Measurements from ENCODE around the gene SUN1.
"Not testable (repeated sequence)": the region's sequence is repeated elsewhere in the genome, so short reads cannot be mapped to it uniquely, and the experiment has no call there.

SUN1 gene

DNA sequence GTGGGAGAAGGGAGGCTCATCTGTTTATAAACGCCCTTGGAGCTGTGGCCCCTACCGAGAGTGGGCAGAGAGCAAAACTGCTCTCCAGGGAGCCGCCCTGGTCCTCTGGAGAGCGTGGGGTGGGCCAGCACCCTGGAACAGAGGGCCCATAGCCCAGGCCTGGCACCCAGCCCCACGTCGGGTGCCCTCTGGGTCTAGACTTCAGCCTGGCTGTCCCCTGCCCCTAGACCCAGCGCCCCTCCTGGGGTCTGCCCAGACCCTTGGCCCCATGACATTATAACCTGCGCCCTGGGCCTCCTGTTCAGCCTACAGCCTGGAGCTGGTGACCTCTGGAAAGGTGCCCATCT is 68.7 kb downstream of the SUN1 start:
- no peak overlapping the region for H3K4me3 ChIP-seq (ENCODE audit: low read depth, low read length)

- H3K4me3 ChIP-seq (ENCODE audit: low read depth, low read length) = no peak overlapping the region
These were observed 69.3 kb downstream of the SUN1 start for GRCh38 chr7:901388-902154.

GRCh38 chr7:902996-903395 is 70.7 kb downstream of the SUN1 start:
- H3K4me3 ChIP-seq (ENCODE audit: low read depth, low read length) = no peak overlapping the region

GRCh38 chr7:903921-904755 is 71.9 kb downstream of the SUN1 start:
- H3K4me3 ChIP-seq (ENCODE audit: low read depth, low read length) = no peak overlapping the region

GRCh38 chr7:904847-905246 is 72.6 kb downstream of the SUN1 start:
- no peak overlapping the region for H3K4me3 ChIP-seq (ENCODE audit: low read depth, low read length)

DNA sequence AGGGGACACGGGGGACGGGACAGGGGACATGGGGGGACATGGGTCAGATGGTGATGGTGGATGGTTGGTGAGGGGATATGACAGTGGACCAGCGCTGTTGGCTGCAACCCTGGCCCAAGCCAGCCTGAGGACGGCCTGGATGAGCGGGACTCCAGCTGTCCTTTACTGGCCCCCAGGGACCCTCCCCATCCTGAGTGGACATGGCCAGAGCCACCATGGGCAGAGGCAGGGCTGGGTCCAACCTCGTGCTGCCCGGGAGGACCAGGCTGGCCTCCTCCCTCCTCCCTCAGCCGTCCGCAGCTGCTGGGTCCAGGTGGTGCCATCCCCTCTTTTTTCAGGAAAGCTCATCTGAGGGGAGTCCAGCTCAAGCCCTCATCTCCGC is 74.5 kb downstream of the SUN1 start:
- no peak overlapping the region for H3K4me3 ChIP-seq (ENCODE audit: low read depth, low read length)

DNA sequence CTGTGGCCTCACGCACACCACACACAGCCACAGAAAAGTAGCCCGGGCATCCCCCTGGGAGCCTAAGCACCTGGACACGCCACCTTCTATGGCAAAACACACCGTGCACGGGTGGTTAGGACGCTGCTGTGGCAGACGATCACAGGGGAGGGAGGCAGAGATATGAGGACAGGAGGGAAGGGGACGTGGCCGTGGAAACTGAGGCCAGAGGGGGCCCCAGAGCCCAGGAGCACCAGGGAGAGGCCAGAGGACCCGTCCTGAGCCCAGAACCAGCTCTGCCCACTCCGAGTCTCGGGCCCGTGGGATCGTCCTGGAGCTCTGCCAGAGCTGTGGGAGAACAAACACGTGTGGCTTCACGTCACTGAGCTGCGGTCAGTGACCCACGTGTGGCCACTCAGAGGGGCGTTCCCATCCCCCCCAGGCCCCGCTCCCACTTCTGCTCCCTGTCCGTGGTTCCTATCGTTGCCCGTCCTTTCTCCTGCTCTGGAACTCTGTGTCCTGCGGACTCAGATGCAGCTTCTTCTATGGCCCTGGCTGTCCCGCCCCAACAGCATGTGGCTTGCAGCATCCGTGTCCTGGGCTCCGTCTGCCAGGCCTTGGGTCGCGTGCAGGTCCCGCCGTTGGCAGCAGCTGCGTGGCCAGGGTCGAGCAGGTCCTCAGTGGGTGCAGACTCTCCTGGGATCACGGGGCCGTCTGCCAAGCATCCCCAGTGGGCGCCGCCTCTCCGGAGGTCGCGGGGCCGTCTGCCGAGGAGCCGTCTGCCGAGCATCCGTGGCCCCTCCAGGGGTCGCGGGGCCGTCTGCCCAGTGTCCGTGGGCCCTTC is 75.1 kb downstream of the SUN1 start:
- no peak overlapping the region for H3K4me3 ChIP-seq (ENCODE audit: low read depth, low read length)

- H3K4me3 ChIP-seq (ENCODE audit: low read depth, low read length) = no peak overlapping the region
These were observed 75.9 kb downstream of the SUN1 start for GRCh38 chr7:908159-908581.

- not testable (repeated sequence) for H3K4me3 ChIP-seq (ENCODE audit: low read depth, low read length)
These were observed 76.5 kb downstream of the SUN1 start for GRCh38 chr7:908591-909357.

GRCh38 chr7:909358-910329 is 77.4 kb downstream of the SUN1 start:
- H3K4me3 ChIP-seq (ENCODE audit: low read depth, low read length) = no peak overlapping the region

- H3K4me3 ChIP-seq (ENCODE audit: low read depth, low read length) = no peak overlapping the region
These were observed 78.2 kb downstream of the SUN1 start for GRCh38 chr7:910441-910861.

DNA sequence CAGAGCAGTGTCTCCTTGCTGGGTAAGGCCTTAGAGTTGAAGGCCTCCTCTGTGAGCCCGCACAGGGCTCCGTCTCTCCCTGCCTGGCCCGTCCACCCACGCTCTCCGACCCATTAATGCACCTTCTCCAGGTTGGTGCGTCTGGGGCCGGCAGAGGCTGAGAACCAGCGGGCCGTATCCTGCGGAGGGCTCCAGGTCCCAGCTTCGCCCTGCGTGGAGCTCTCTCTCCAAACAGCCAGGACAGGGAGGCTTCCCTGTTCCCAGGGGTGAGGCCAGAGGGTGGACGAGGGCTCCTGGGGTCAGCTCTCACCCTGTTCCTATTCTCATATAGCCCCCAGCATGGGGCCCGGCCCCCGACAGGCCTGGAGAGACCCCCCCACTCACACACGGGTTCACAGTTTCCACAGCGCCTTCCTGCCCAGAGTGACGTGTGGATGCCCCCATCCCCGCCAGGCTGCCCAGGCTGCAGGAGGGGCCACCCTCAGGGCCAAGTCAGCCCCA is 78.7 kb downstream of the SUN1 start:
- H3K4me3 ChIP-seq (ENCODE audit: low read depth, low read length) = no peak overlapping the region

DNA sequence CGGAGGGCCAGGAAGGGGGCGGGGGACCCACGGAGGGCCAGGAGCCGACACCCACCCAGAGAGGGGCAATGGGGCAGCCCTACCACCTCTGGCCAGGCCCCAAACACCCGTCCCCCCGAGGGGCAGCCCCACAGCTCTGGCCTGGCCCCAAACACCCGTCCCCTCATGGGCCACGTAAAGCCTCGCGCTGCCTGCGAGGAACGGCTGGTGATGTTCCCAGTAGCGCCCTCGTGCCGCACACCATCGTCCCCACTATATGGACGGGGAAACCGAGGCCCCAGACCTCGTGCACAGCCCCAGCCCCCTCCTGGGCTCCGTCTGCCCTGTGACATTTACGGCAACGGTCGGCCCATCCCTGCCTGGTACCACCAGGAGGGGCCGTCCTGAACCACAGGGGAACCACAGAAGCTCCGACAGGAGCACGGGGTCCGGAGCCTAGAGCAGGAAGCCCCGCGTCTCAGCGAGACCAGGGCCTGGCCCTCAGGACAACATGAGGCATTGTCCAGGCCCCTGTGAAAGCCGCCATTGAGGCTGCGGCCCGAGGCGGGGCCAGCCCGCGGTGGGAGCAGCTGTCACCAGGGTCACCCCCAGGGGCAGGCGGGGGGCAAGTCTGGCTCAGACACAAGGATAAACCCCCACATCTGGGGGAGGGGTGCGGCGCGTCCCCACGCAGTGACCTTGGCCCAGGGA is 79.7 kb downstream of the SUN1 start:
- H3K4me3 ChIP-seq (ENCODE audit: low read depth, low read length) = no peak overlapping the region

DNA sequence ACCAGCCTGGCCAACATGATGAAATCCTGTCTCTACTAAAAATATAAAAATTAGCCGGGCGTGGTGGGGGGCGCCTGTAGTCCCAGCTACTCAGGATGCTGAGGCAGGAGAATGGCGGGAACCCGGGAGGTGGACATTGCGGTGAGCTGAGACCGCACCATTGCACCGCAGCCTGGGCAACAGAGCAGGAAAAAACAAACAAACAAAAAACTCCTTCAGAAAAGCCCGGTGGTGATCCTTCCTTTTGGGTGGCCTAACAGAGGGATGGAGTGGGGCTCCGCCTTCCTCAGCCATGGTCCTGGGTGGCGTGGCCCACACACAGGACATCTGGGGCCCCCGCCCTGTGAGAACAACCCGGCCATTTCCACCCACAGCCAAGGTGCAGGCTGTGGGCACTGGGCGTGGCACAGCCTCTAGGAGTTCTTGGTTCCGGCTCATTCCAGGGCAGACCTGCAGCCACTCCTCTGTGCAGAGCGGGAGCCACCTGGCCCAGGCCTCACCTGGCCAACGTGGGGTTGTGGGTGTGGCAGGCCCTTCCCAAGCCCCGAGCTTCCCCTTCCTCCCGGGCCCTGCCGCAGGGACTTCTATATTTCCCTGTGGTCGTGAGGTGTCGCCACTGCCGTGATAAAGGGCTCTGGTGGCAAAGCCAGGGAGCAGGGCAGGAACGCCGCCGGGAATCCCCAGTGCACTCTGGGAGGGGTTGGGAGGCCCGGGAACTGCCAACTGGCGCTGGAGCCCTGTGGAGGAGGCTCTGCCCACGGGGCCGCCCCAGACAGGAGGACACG is 81.7 kb downstream of the SUN1 start:
- no peak overlapping the region for H3K4me3 ChIP-seq (ENCODE audit: low read depth, low read length)

GRCh38 chr7:914521-915194 is 82.4 kb downstream of the SUN1 start:
- no peak overlapping the region for H3K4me3 ChIP-seq (ENCODE audit: low read depth, low read length)

DNA sequence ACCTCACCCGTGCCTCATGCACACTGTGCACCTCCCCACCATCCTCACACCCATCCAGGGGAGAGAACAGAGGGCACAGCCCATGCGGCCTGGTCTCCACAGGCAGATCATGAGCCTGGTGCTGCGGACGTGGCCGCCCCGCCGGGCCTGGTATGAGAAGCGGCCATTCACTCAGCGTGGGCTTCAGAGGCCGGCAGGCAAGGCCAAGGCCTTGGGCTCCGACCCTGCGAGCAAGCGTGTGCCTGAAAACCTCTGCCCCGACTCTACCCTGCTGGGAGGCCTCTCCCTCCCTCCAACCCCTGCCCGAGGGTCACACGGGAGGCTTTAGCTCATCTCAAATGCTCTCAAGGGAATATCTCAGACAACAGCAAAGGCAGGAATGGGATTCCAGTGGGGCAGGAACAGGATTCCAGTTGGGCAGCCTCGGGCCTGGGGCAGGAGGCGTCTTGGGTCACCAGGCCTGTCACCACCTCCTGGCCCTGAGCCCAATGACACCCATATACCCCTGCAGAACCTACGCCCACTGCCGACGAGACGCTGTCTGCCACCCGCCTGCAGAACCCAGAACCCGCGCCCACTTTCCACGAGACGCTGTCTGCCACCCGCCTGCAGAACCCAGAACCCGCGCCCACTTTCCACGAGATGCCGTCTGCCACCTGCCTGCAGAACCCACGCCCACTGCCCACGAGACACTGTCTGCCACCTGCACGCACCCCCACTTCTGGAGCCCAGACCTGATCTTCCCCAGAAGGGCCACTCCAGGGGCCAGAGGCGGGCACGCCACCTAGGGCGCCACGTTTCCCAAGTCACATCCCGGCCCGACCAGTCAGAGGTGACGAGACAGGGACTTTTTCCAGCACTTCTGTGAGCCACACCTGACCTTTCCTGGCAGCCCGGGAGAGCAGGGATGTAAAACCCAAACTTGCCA is 83.3 kb downstream of the SUN1 start:
- no peak overlapping the region for H3K4me3 ChIP-seq (ENCODE audit: low read depth, low read length)

Data from iPS-11a (cell line).